HUDEP-2 (cell line): ENCODE measurements around the gene RPS23.

Experiments
- DNase-seq, 76 experiments: peaks; one replicate each; lab custom pipeline; 2025; ENCODE audit not compliant: unreplicated experiment in 76 of 76; lab: John Stamatoyannopoulos, UW

The RPS23 gene

GRCh38 chr5:82252744-82253143, 25.4 kb downstream of the RPS23 start:
- no peak for DNase-seq

- DNase-seq = no peak
These were observed 31.1 kb downstream of the RPS23 start for GRCh38 chr5:82246960-82247574.

- no peak for DNase-seq
These were observed 33.1 kb downstream of the RPS23 start for GRCh38 chr5:82244854-82245635.

GRCh38 chr5:82244151-82244550, 34.0 kb downstream of the RPS23 start:
- peak in 1 of 76 experiments; percentile 0 for DNase-seq

- no peak for DNase-seq
These were observed 43.3 kb downstream of the RPS23 start for GRCh38 chr5:82234885-82235284.

- DNase-seq = peak in 51 of 76 experiments; percentile 3 to 64 (median 25)
These were observed 52.5 kb downstream of the RPS23 start for GRCh38 chr5:82225525-82226172.
